HG03139 (cell line): Measurements from ENCODE around the gene KHDRBS2.
"Not testable (repeated sequence)": the region's sequence is repeated elsewhere in the genome, so short reads cannot be mapped to it uniquely, and the experiment has no call there.

Experiments
- ATAC-seq: cut with Tn5 transposase; IDR thresholded peaks from one replicate; pipeline ENCODE4 v1.9.1; 2021; ENCODE audit not compliant: unreplicated experiment

Gene KHDRBS2

GRCh38 chr6:61869632-61870400 lies 416.2 kb downstream of the KHDRBS2 start:
- no peak for ATAC-seq

- ATAC-seq, result no peak
Observed at GRCh38 chr6:61868507-61869080, 417.4 kb downstream of the KHDRBS2 start.

- ATAC-seq, result no peak
Observed at GRCh38 chr6:61867635-61868034, 418.4 kb downstream of the KHDRBS2 start.

- no peak for ATAC-seq
Observed at GRCh38 chr6:61857541-61857940, 428.5 kb downstream of the KHDRBS2 start.

- ATAC-seq, result no peak
Observed at GRCh38 chr6:61841958-61842357, 444.1 kb downstream of the KHDRBS2 start.

GRCh38 chr6:61835237-61835636 lies 450.8 kb downstream of the KHDRBS2 start:
- no peak for ATAC-seq

GRCh38 chr6:61833176-61833755 lies 452.8 kb downstream of the KHDRBS2 start:
- no peak for ATAC-seq

GRCh38 chr6:61817716-61818115 lies 468.3 kb downstream of the KHDRBS2 start:
- no peak for ATAC-seq

- no peak for ATAC-seq
Observed at GRCh38 chr6:61810047-61810446, 476.0 kb downstream of the KHDRBS2 start.

GRCh38 chr6:61809004-61809595 lies 476.9 kb downstream of the KHDRBS2 start:
- no peak for ATAC-seq

GRCh38 chr6:61787998-61788397 lies 498.0 kb downstream of the KHDRBS2 start:
- no peak for ATAC-seq

GRCh38 chr6:61769446-61769845 lies 516.6 kb downstream of the KHDRBS2 start:
- ATAC-seq, result not testable (repeated sequence)

- ATAC-seq, result no peak
Observed at GRCh38 chr6:61755739-61756138, 530.3 kb downstream of the KHDRBS2 start.

GRCh38 chr6:61751986-61752385 lies 534.0 kb downstream of the KHDRBS2 start:
- no peak for ATAC-seq

- ATAC-seq, result no peak
Observed at GRCh38 chr6:61745994-61746393, 540.0 kb downstream of the KHDRBS2 start.

- ATAC-seq, result no peak
Observed at GRCh38 chr6:61711849-61712248, 574.2 kb downstream of the KHDRBS2 start.

- ATAC-seq, result no peak
Observed at GRCh38 chr6:61688165-61688564, 597.9 kb downstream of the KHDRBS2 start.

- no peak for ATAC-seq
Observed at GRCh38 chr6:61682562-61682961, 603.5 kb downstream of the KHDRBS2 start.

- ATAC-seq, result no peak
Observed at GRCh38 chr6:61679625-61680024, 606.4 kb downstream of the KHDRBS2 start.

- ATAC-seq, result no peak
Observed at GRCh38 chr6:61675734-61676133, 610.3 kb downstream of the KHDRBS2 start.

- no peak for ATAC-seq
Observed at GRCh38 chr6:61649845-61650244, 636.2 kb downstream of the KHDRBS2 start.

GRCh38 chr6:61640463-61640862 lies 645.6 kb downstream of the KHDRBS2 start:
- ATAC-seq, result no peak
